IMR-90 (cell line): ENCODE measurements around the gene SDR9C7.
"Not testable (repeated sequence)": the region's sequence is repeated elsewhere in the genome, so short reads cannot be mapped to it uniquely, and the experiment has no call there.

Source experiments
- CEBPB ChIP-seq: IDR thresholded peaks from 2 replicates; pipeline ENCODE4 v1.6.1; 2012; ENCODE audit warnings: low read depth, low read length, improper control_type of control experiment
- CHD1 ChIP-seq: IDR thresholded peaks from 2 replicates; pipeline ENCODE4 v1.6.1; 2012; ENCODE audit warnings: low read depth, low read length, improper control_type of control experiment
- FOS ChIP-seq: fragments of 150-350 bp; IDR thresholded peaks from 2 replicates; pipeline ENCODE4 v1.6.1; 2016; ENCODE audit warnings: low read depth, low read length
- POLR2A ChIP-seq: IDR thresholded peaks from 2 replicates; pipeline ENCODE4 v1.6.1; 2012; ENCODE audit warnings: mild to moderate bottlenecking, low read depth, low read length
- TF ChIP-seq, protein P1 (sequence below): conservative IDR thresholded peaks from 2 replicates; pipeline ENCODE4 v1.5.1; 2012; ENCODE audit warnings: mild to moderate bottlenecking, low read depth, low read length, improper control_type of control experiment
- TF ChIP-seq, protein P2 (sequence below): fragments of 150-350 bp; IDR thresholded peaks from 2 replicates; pipeline ENCODE4 v1.6.1; 2017; ENCODE audit warnings: mild to moderate bottlenecking, antibody characterized with exemption, low read length, low read depth

- not testable (repeated sequence) for TF ChIP-seq POLR2A, CEBPB, CHD1, FOS
- TF ChIP-seq, protein P1, sequence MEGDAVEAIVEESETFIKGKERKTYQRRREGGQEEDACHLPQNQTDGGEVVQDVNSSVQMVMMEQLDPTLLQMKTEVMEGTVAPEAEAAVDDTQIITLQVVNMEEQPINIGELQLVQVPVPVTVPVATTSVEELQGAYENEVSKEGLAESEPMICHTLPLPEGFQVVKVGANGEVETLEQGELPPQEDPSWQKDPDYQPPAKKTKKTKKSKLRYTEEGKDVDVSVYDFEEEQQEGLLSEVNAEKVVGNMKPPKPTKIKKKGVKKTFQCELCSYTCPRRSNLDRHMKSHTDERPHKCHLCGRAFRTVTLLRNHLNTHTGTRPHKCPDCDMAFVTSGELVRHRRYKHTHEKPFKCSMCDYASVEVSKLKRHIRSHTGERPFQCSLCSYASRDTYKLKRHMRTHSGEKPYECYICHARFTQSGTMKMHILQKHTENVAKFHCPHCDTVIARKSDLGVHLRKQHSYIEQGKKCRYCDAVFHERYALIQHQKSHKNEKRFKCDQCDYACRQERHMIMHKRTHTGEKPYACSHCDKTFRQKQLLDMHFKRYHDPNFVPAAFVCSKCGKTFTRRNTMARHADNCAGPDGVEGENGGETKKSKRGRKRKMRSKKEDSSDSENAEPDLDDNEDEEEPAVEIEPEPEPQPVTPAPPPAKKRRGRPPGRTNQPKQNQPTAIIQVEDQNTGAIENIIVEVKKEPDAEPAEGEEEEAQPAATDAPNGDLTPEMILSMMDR: not testable (repeated sequence)
- TF ChIP-seq, protein P2, sequence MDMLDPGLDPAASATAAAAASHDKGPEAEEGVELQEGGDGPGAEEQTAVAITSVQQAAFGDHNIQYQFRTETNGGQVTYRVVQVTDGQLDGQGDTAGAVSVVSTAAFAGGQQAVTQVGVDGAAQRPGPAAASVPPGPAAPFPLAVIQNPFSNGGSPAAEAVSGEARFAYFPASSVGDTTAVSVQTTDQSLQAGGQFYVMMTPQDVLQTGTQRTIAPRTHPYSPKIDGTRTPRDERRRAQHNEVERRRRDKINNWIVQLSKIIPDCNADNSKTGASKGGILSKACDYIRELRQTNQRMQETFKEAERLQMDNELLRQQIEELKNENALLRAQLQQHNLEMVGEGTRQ: not testable (repeated sequence)
These were observed 30.9 kb upstream of the SDR9C7 start for GRCh38 chr12:56965124-56965523.
